Activated naive CD8-positive, alpha-beta T cell treated with anti-CD3 and anti-CD28 coated beads, Interleukin-2, amount 10 ng/mL, durations not matched to agents 7 days and 5 days (primary cell): Measurements from ENCODE around the gene TSPAN4. TPM values are rescaled to one million over a fixed set of nuclear protein-coding genes. Genes with fewer than 3 reads are reported as not detected.
A peak's percentile ranks its signal among the peaks of the same experiment; 100 is the strongest.

Experiments
- ATAC-seq: fragments of 150-1000 bp; cut with Tn5 transposase; one replicate; pipeline ENCODE4 v1.10.0; 2021; ENCODE audit warnings: low read depth, moderate library complexity
- POLR2A ChIA-PET: fragments of 350-600 bp; sonication (Branson Sonifier 250); formaldehyde crosslinking; loops from one replicate; lab custom pipeline; 2021; ENCODE audit warnings: antibody characterized with exemption; lab: Charles Lee
- DNase-seq: peaks from one replicate; pipeline ENCODE4 v3.0.0; 2021
- H3K27ac Mint-ChIP-seq: one replicate; pipeline ENCODE4 v1.8.0; 2022; ENCODE audit warnings: mild to moderate bottlenecking, mixed read lengths
- H3K27me3 Mint-ChIP-seq: one replicate; pipeline ENCODE4 v1.8.0; 2022; ENCODE audit warnings: mild to moderate bottlenecking, moderate library complexity, mixed read lengths
- H3K36me3 Mint-ChIP-seq: one replicate; pipeline ENCODE4 v1.8.0; 2021; ENCODE audit warnings: mild to moderate bottlenecking, mixed read lengths
- H3K4me1 Mint-ChIP-seq: one replicate; pipeline ENCODE4 v1.8.0; 2021; ENCODE audit warnings: mixed read lengths
- H3K4me3 Mint-ChIP-seq: one replicate; pipeline ENCODE4 v1.8.0; 2022; ENCODE audit warnings: mild to moderate bottlenecking, moderate library complexity, mixed read lengths
- H3K9me3 Mint-ChIP-seq: one replicate; pipeline ENCODE4 v1.8.0; 2021; ENCODE audit warnings: mixed read lengths
- total RNA-seq, 2 experiments: library from RNA; stranded (reverse); gene quantifications; one replicate each; pipeline ENCODE4 v1.2.3, GENCODE V29; 2021

TSPAN4 gene
- total RNA-seq, 2 experiments from 2014 or later, result 19.0 to 20.3 TPM

DNA sequence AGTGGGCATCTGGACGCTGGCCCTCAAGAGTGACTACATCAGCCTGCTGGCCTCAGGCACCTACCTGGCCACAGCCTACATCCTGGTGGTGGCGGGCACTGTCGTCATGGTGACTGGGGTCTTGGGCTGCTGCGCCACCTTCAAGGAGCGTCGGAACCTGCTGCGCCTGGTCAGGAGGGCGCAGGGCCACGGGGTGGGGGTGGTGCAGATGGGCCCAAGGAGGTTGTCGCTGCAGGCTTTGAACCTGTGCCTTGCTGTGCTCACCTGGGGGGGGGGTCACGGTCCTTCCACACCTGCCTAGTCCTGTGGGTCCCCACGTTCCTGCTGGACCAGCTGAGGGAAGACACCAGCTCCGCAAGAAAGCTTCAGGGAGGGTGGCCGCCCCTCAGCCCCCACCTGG is 6.4 kb upstream of the TSPAN4 start:
- Mint-ChIP-seq H3K4me1 (peaks cover 10% of the 10 kb centered on the region), H3K9me3 (no peaks in the 10 kb centered on the region), H3K27me3 (peaks cover 7% of the 10 kb centered on the region), H3K27ac (no peak overlapping the region), H3K4me3 (no peak overlapping the region), H3K36me3 (peaks cover 6% of the 10 kb centered on the region)
- POLR2A ChIA-PET, result interaction anchor here (0.5 kb wide), 1 partner anchor 13 kb away, joined by 3 read pairs; no protein-coding TSS in a partner anchor
- no peak for ATAC-seq
- DNase-seq, result no peak

DNA sequence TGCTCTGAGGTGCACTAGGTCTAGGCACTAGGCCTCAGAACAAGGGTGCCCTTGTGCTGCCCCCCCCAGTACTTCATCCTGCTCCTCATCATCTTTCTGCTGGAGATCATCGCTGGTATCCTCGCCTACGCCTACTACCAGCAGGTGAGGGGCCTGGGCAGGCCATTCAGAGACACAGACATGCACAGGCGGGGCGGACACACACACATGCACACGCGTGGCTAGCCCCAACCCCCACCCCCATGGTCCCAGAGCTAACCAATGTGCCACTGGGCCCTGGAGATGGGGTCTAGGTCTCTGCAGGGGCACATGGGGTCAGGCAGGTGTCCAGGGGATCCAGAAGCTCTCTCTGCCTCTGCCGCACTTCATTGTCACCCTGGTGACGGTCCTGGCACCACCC is 6.0 kb upstream of the TSPAN4 start:
- Mint-ChIP-seq H3K36me3 (peaks cover 6% of the 10 kb centered on the region), H3K4me3 (no peak overlapping the region), H3K27ac (no peak overlapping the region), H3K9me3 (no peaks in the 10 kb centered on the region), H3K4me1 (peaks cover 10% of the 10 kb centered on the region), H3K27me3 (peaks cover 3% of the 10 kb centered on the region)
- ATAC-seq (no peak), DNase-seq (no peak)
- POLR2A ChIA-PET, result interaction anchor here (0.5 kb wide), 1 partner anchor 14 kb away, joined by 3 read pairs; no protein-coding TSS in a partner anchor

DNA sequence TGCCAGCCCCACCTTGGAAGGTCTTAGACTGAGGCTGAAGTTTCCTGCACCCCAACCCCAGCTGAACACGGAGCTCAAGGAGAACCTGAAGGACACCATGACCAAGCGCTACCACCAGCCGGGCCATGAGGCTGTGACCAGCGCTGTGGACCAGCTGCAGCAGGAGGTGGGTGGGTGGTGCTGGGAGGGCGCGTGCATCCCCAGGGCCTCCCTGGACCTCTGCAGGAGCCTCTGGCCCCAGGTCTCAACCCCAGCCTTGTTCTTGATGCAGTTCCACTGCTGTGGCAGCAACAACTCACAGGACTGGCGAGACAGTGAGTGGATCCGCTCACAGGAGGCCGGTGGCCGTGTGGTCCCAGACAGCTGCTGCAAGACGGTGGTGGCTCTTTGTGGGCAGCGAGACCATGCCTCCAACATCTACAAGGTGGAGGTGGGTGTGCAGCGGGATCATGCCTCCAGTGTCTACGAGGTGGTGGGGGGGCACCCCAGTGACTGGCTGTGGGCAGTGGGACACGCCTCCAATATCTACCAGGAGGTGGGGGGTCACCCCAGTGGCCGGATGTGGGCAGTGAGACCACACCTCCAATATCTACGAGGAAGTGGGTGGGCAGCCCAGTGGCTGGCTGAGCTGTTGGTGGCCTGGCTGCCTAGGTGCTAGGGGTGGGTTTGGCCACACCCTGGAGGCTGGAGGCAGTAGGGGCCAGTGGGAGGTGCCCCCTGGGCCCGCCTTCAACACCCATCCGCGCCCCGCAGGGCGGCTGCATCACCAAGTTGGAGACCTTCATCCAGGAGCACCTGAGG is 5.3 kb upstream of the TSPAN4 start:
- H3K4me1 Mint-ChIP-seq, result peaks cover 10% of the 10 kb centered on the region
- no peaks in the 10 kb centered on the region for H3K9me3 Mint-ChIP-seq
- no peak overlapping the region for H3K27ac Mint-ChIP-seq
- no peaks in the 10 kb centered on the region for H3K27me3 Mint-ChIP-seq
- ATAC-seq, result no peak
- H3K36me3 Mint-ChIP-seq, result peaks cover 6% of the 10 kb centered on the region
- DNase-seq, result no peak
- H3K4me3 Mint-ChIP-seq, result no peak overlapping the region
- POLR2A ChIA-PET, result no interaction called here

DNA sequence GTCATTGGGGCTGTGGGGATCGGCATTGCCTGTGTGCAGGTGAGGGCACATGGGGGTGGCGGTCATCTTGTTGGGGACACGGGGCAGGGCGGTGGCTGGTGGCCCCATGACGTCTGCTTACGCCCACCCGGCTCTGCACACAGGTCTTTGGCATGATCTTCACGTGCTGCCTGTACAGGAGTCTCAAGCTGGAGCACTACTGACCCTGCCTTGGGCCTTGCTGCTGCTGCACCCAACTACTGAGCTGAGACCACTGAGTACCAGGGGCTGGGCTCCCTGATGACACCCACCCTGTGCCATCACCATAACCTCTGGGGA is 4.7 kb upstream of the TSPAN4 start:
- DNase-seq, result no peak
- POLR2A ChIA-PET, result interaction anchor here (0.6 kb wide), 1 partner anchor 27 kb away, joined by 3 read pairs; no protein-coding TSS in a partner anchor
- Mint-ChIP-seq H3K36me3 (peaks cover 6% of the 10 kb centered on the region), H3K4me1 (peaks cover 10% of the 10 kb centered on the region), H3K9me3 (no peaks in the 10 kb centered on the region), H3K27me3 (no peaks in the 10 kb centered on the region), H3K27ac (no peak overlapping the region), H3K4me3 (no peak overlapping the region)
- no peak for ATAC-seq

DNA sequence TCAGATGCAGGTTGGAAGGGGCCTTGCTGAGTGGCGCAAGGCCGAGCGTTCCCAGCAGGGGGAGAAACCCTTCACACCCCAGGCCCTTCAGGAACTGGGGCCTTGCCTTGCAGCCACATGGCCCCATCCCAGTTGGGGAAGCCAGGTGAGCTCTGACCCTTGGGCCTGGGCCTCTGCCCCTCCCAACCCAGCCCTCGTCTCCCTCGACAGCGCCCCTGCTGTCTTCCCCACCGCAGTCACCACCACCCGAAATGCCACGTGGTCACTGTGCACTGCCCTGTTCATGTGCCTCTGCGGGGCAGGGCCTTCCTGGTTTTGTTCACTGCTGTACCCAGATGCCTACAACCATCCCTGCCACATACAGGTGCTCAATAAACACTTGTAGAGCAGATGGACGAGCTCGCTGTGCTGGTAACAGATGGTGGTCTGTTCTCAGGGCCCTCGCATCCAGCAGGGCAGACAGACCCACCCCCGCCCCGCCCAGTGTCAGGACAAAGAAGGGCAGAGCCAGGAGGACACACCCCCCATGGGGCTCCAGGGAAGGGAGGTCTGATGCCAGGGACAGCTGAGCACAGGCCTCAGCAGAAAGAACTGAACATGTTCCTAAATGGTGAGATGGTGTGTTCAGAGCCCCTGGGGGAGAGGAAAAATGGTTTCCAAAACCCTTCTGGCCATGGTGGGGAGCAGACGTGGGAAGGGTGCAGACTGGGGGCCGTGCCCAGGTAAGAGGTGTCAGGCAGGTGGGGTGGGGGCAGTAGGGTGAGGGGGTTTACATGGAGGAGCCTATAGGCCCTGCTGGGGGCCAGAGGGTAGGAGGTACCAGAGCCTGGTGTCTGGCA is 4.0 kb upstream of the TSPAN4 start:
- no peaks in the 10 kb centered on the region for H3K9me3 Mint-ChIP-seq
- no peak overlapping the region for H3K27ac Mint-ChIP-seq
- no peak overlapping the region for H3K4me3 Mint-ChIP-seq
- DNase-seq (no peak), ATAC-seq (no peak)
- peaks cover 12% of the 10 kb centered on the region for H3K4me1 Mint-ChIP-seq
- POLR2A ChIA-PET, result interaction anchor here (0.6 kb wide), 1 partner anchor 28 kb away, joined by 3 read pairs; no protein-coding TSS in a partner anchor
- no peaks in the 10 kb centered on the region for H3K27me3 Mint-ChIP-seq
- peaks cover 6% of the 10 kb centered on the region for H3K36me3 Mint-ChIP-seq

GRCh38 chr11:839280-839623 is 3.4 kb upstream of the TSPAN4 start:
- POLR2A ChIA-PET, result no interaction called here
- no peak for DNase-seq
- H3K4me3 Mint-ChIP-seq, result no peak overlapping the region
- peaks cover 12% of the 10 kb centered on the region for H3K4me1 Mint-ChIP-seq
- no peak for ATAC-seq
- H3K36me3 Mint-ChIP-seq, result peaks cover 6% of the 10 kb centered on the region
- H3K27ac Mint-ChIP-seq, result no peak overlapping the region
- no peaks in the 10 kb centered on the region for H3K9me3 Mint-ChIP-seq
- no peaks in the 10 kb centered on the region for H3K27me3 Mint-ChIP-seq

DNA sequence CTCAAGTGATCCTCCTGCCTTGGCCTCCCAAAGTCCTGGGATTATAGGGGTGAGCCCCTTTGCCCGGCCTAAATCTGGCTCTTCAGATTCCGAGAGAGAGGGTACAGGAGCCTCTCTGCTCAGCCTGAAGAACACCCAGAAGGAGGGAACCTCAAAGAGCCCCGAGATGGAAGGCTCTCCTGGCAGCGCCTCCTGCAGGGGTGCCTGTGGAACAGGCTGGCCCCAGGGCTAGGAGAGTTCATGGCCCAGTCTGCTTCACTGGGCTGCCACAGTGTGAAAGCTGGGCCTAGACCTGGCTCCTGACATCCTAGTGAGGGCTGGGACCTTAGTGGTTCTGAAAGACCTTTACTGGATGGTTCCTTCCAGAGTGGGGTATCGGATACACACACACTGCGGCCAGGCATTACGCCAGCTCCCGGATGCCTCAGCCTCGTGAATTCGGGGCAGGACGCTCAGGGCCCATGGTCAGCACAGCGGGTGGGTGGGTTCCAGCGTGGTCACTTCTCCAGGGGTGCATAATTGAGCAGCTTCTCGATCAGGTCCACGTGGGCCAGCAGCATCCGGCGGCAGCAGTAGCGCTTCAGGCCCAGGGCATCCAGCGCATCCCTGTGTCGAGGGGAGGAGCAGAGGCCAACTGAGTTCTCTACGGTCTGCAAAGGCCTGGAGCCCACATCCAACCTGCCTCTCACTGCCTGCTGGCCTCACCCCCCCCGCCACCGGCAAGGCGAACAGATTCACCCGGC is 2.6 kb upstream of the TSPAN4 start:
- POLR2A ChIA-PET, result interaction anchor here (1.3 to 4.8 kb wide), 2 partner anchors 10 to 21 kb away, joined by 8 to 67 read pairs; partner anchors contain the start of genes CD151, CRACR2B and PNPLA2
- Mint-ChIP-seq H3K27ac (no peak overlapping the region), H3K27me3 (no peaks in the 10 kb centered on the region), H3K36me3 (peaks cover 6% of the 10 kb centered on the region), H3K9me3 (no peaks in the 10 kb centered on the region), H3K4me3 (peak overlapping the region; percentile 86), H3K4me1 (peaks cover 10% of the 10 kb centered on the region)
- no peak for ATAC-seq
- DNase-seq, result no peak

GRCh38 chr11:841981-842369 is 677 bp upstream of the TSPAN4 start:
- peak overlapping the region; percentile 82 for H3K27ac Mint-ChIP-seq
- peaks cover 6% of the 10 kb centered on the region for H3K36me3 Mint-ChIP-seq
- H3K4me1 Mint-ChIP-seq, result peaks cover 12% of the 10 kb centered on the region
- POLR2A ChIA-PET, result interaction anchor here (0.5 to 4.8 kb wide), 6 partner anchors 12 to 951 kb away, joined by 3 to 67 read pairs (median 7); partner anchors contain the start of genes CD151, CRACR2B and PNPLA2
- ATAC-seq (peak; percentile 37), DNase-seq (no peak)
- H3K27me3 Mint-ChIP-seq, result no peaks in the 10 kb centered on the region
- no peaks in the 10 kb centered on the region for H3K9me3 Mint-ChIP-seq
- peak overlapping the region; percentile 86 for H3K4me3 Mint-ChIP-seq

- Mint-ChIP-seq H3K27ac (peak overlapping the region; percentile 76), H3K4me3 (peak overlapping the region; percentile 87), H3K36me3 (peaks cover 6% of the 10 kb centered on the region), H3K27me3 (no peaks in the 10 kb centered on the region), H3K4me1 (peaks cover 12% of the 10 kb centered on the region), H3K9me3 (no peaks in the 10 kb centered on the region)
- DNase-seq, result no peak
- ATAC-seq, result no peak
- POLR2A ChIA-PET, result interaction anchor here (1.0 to 4.8 kb wide), 7 partner anchors 13 to 1010 kb away, joined by 3 to 67 read pairs (median 7); partner anchors contain the start of genes CD151, CHID1, CRACR2B and LSP1
Measured at GRCh38 chr11:843086-843734, 558 bp downstream of the TSPAN4 start.

DNA sequence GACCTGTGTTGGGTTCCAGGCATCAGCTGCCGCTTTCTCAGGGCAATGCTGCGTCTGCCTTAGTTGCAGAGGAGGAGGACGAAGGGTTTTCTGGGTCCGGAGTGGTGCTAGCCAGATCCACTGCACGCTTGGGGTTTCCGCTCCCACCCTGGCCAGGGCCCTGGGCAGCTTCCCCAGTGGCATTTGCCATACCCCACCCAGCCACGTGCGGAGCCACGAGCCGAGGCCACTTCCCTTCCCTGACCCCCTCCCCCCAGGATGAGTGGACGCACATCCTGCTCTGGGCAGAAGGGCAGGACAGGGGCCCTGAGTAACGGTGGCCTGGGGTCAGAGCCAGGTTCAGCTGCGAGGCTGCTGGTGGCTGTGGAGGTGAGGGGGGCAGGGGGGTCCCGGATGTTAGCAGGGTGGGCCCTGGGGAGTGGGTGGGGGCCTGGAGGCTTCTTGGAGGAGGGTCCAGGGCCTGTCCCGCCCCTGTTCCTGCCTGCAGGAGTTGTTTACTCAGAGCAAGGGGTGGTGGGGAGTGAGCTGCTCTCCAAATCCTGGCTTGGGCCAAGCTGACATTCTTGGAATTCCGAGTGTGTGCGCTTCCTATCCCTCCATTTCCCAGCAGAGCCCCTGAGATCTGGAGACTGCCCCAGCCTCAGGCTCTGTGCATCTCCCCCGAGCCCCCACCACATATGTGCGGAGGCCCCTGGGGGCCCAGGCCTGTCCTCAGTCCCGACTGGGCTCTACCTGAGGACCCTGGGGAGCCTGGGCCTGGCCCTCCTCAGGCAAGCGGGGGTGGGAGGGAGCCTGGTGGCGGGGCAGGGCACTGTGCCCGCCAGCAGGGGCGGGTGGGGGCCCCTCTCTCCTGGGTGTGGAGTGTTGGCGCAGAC is 1.4 kb downstream of the TSPAN4 start:
- Mint-ChIP-seq H3K4me3 (peak overlapping the region; percentile 87), H3K27me3 (peaks cover 4% of the 10 kb centered on the region), H3K4me1 (peaks cover 16% of the 10 kb centered on the region), H3K36me3 (peaks cover 3% of the 10 kb centered on the region), H3K9me3 (no peaks in the 10 kb centered on the region), H3K27ac (peak overlapping the region; percentile 76)
- POLR2A ChIA-PET, result interaction anchor here (1.0 to 4.8 kb wide), 6 partner anchors 14 to 1009 kb away, joined by 3 to 67 read pairs (median 8); partner anchors contain the start of genes CD151, CHID1, CRACR2B and LSP1
- no peak for DNase-seq
- no peak for ATAC-seq

- peaks cover 16% of the 10 kb centered on the region for H3K4me1 Mint-ChIP-seq
- peaks cover 3% of the 10 kb centered on the region for H3K36me3 Mint-ChIP-seq
- no peak overlapping the region for H3K27ac Mint-ChIP-seq
- no peaks in the 10 kb centered on the region for H3K9me3 Mint-ChIP-seq
- POLR2A ChIA-PET, result interaction anchor here (3.1 kb wide), 1 partner anchor 26 kb away, joined by 17 read pairs; the partner anchor contains the start of gene PNPLA2
- ATAC-seq, result no peak
- no peak overlapping the region for H3K4me3 Mint-ChIP-seq
- no peak for DNase-seq
- peaks cover 6% of the 10 kb centered on the region for H3K27me3 Mint-ChIP-seq
Measured at GRCh38 chr11:844693-845644, 2.3 kb downstream of the TSPAN4 start.
